DND-41 (cell line): ENCODE data around the gene HMCN2.

Experiments used
- ATAC-seq: fragments of 200-7000 bp; cut with Tn5 transposase; 3 replicates; pipeline ENCODE4 v1.9.1; 2021; ENCODE audit warnings: low read depth; ENCODE audit not compliant: insufficient read depth
- DNase-seq: peaks from one replicate; pipeline ENCODE4 v3.0.0-alpha.2; 2020
- H2AFZ ChIP-seq: 2 replicates; pipeline ENCODE4 v1.6.0; 2012; ENCODE audit warnings: low read depth, low read length
- H3K27ac ChIP-seq: 2 replicates; pipeline ENCODE4 v1.5.1; 2012; ENCODE audit warnings: low read length, inconsistent platforms
- H3K27me3 ChIP-seq: fragments of 200-600 bp; sonication (generic); 2 replicates; pipeline ENCODE4 v1.6.0; 2012; ENCODE audit warnings: low read length, mild to moderate bottlenecking, inconsistent platforms; ENCODE audit not compliant: insufficient read depth, poor library complexity
- H3K36me3 ChIP-seq: 2 replicates; pipeline ENCODE4 v1.5.1; 2012; ENCODE audit warnings: low read length, inconsistent platforms; ENCODE audit not compliant: insufficient read depth
- H3K4me1 ChIP-seq: 2 replicates; pipeline ENCODE4 v1.5.1; 2012; ENCODE audit warnings: mild to moderate bottlenecking, low read length; ENCODE audit not compliant: insufficient read depth
- H3K4me2 ChIP-seq: 2 replicates; pipeline ENCODE4 v1.6.0; 2012; ENCODE audit warnings: mild to moderate bottlenecking, moderate library complexity, low read length, inconsistent platforms; ENCODE audit not compliant: insufficient read depth
- H3K4me3 ChIP-seq, 2 experiments: fragments of 200-600 bp in 1 of 2; shearing (Covaris generic) in 1 of 2; 2 replicates each; pipeline ENCODE4 v1.5.1; 2012 to 2016; ENCODE audit warnings: inconsistent platforms in 2 of 2, low read length in 2 of 2, mild to moderate bottlenecking in 2 of 2, low read depth in 1 of 2, moderate library complexity in 1 of 2
- H3K79me2 ChIP-seq: 2 replicates; pipeline ENCODE4 v1.6.0; 2012; ENCODE audit warnings: low read length, inconsistent platforms; ENCODE audit not compliant: insufficient read depth
- H3K9ac ChIP-seq: 2 replicates; pipeline ENCODE4 v1.6.0; 2012; ENCODE audit warnings: low read depth, mild to moderate bottlenecking, inconsistent platforms, low read length, moderate library complexity
- H3K9me3 ChIP-seq: 2 replicates; pipeline ENCODE4 v1.5.1; 2012; ENCODE audit warnings: low read length, moderate library complexity, mild to moderate bottlenecking, inconsistent platforms; ENCODE audit not compliant: insufficient read depth, severe bottlenecking
- H4K20me1 ChIP-seq: 2 replicates; pipeline ENCODE4 v1.6.0; 2012; ENCODE audit warnings: low read length; ENCODE audit not compliant: insufficient read depth
- EZH2 ChIP-seq: IDR thresholded peaks from 3 replicates; pipeline ENCODE4 v1.6.1; 2012; ENCODE audit warnings: borderline replicate concordance, low read depth, mild to moderate bottlenecking, moderate library complexity, low read length, inconsistent platforms; ENCODE audit not compliant: severe bottlenecking
- TF ChIP-seq, protein P1 (sequence below): IDR thresholded peaks from 2 replicates; pipeline ENCODE4 v1.5.1; 2012; ENCODE audit warnings: borderline replicate concordance, low read length, moderate library complexity, mild to moderate bottlenecking; ENCODE audit not compliant: poor library complexity, severe bottlenecking; ENCODE audit errors: extremely low read depth

The HMCN2 gene

DNA sequence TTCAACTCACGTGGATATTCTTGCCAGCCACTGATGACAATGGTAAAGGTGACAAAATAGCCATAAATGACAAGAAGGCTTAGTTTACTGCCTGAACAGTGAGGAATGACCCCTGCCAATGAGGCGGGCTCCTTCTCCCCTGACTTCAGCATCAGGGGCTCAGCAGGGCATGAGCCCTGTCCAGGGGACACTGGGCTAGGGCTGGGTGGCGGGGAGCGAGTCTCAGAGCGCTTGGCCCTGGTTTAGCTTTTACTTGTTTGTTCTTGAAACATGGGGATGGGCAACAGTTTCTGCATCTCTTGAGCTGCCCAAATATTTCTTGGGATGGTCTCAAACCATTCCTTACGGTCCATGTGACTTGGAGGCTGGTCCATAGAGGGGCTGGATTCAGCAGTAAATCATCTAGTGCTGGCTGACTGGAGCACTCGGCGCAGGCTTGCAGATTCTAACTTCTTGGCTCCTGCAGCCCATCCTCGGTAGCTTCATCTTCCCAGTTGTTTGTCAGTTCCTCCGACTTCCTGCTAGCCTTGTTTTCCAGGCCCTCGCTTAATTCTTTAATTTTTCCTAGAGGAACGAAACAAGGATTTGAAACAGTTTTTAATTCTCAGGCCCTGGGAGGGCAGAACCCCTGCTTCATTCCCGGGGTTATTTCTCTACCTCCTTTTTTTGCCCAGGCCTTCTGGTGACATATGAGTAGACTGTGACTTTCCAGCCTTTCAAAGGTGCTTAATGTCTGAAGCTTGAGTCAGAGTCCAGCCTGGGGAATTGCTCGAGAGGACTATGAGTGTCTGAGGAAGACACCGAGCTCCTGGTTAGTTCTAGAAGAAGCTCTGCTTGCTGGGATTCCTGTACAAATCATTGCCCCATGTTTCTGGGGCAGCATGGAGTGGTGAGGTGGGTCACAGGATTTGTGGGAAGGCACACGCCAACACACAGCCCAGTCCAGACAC lies 4.5 kb upstream of the HMCN2 start:
- Histone ChIP-seq H3K4me2 (no peak overlapping the region), H3K36me3 (no peaks in the 10 kb centered on the region), H3K9me3 (no peaks in the 10 kb centered on the region), H3K9ac (no peak overlapping the region), H4K20me1 (no peaks in the 10 kb centered on the region), H3K4me3 (no peak overlapping the region), H2AFZ (no peak overlapping the region), H3K27ac (no peak overlapping the region), H3K27me3 (no peaks in the 10 kb centered on the region), H3K4me1 (no peaks in the 10 kb centered on the region), H3K79me2 (no peaks in the 10 kb centered on the region)
- DNase-seq (no peak), ATAC-seq (no peak)
- TF ChIP-seq, protein P1, sequence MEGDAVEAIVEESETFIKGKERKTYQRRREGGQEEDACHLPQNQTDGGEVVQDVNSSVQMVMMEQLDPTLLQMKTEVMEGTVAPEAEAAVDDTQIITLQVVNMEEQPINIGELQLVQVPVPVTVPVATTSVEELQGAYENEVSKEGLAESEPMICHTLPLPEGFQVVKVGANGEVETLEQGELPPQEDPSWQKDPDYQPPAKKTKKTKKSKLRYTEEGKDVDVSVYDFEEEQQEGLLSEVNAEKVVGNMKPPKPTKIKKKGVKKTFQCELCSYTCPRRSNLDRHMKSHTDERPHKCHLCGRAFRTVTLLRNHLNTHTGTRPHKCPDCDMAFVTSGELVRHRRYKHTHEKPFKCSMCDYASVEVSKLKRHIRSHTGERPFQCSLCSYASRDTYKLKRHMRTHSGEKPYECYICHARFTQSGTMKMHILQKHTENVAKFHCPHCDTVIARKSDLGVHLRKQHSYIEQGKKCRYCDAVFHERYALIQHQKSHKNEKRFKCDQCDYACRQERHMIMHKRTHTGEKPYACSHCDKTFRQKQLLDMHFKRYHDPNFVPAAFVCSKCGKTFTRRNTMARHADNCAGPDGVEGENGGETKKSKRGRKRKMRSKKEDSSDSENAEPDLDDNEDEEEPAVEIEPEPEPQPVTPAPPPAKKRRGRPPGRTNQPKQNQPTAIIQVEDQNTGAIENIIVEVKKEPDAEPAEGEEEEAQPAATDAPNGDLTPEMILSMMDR = no peak

DNA sequence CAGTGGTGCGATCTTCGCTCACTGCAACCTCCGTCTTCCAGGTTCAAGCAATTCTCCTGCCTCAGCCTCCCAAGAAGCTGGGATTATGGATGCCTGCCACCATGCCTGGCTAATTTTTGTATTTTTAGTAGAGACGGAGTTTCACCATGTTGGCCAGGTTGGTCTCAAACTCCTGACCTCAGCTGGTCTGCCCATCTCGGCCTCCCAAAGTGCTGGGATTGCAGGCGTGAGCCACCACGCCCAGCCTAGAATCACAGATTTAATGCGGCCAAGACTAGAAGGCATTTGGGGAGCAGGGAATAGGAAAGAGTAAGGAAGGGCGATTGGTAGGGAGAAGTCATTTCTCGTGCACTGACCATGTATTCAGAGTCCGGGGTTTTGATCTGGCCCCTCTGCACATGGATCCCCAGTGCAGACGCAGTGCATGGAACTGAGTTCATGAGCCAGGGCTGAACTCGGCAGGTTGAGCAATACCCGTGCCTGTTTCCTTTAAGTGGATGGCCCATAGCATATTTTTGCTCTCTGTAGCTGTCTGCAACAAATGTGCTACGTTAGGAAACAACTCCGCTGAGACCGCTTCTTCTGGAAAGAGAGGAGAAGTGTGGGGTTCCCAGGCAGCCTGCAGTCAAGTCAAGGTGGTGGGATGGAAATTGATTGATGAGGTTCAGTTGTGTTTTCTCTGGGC lies 3.4 kb upstream of the HMCN2 start:
- no peaks in the 10 kb centered on the region for H3K79me2 ChIP-seq
- no peak for ATAC-seq
- H3K27me3 ChIP-seq = no peaks in the 10 kb centered on the region
- no peaks in the 10 kb centered on the region for H3K9me3 ChIP-seq
- TF ChIP-seq, protein P1 = no peak
- no peak for TF ChIP-seq EZH2
- no peaks in the 10 kb centered on the region for H3K4me1 ChIP-seq
- no peak overlapping the region for H3K9ac ChIP-seq
- H3K27ac ChIP-seq = no peak overlapping the region
- no peak overlapping the region for H3K4me2 ChIP-seq
- H3K4me3 ChIP-seq = no peak overlapping the region
- H3K36me3 ChIP-seq = no peaks in the 10 kb centered on the region
- no peak overlapping the region for H2AFZ ChIP-seq
- DNase-seq = no peak
- no peaks in the 10 kb centered on the region for H4K20me1 ChIP-seq

DNA sequence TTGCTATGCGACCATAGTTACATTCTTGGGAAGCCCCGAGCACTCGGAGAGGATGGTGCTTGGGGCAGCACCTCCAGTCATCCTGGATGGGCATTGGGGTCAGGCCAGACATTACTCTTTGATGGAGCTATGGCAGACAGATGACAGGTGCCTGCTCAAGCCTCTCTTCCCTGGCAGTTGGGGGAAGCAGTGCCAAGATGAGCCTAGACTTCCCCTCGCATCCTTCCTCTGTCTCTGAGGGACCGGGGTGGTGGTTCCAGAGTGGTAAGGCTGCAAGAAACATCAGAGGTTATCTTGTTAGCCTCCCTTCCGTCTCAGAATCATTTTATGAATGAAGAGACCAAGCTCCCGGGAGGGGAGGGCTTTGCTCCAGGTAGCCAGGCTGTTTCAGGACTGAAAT lies 2.8 kb upstream of the HMCN2 start:
- Histone ChIP-seq H3K4me2 (no peak overlapping the region), H4K20me1 (no peaks in the 10 kb centered on the region), H3K9ac (no peak overlapping the region), H3K9me3 (no peaks in the 10 kb centered on the region), H3K27me3 (no peaks in the 10 kb centered on the region), H3K4me1 (no peaks in the 10 kb centered on the region), H2AFZ (no peak overlapping the region), H3K36me3 (no peaks in the 10 kb centered on the region), H3K4me3 (no peak overlapping the region), H3K27ac (no peak overlapping the region), H3K79me2 (no peaks in the 10 kb centered on the region)
- TF ChIP-seq EZH2 = no peak
- TF ChIP-seq, protein P1 = no peak
- ATAC-seq (no peak), DNase-seq (no peak)
